ENCODE results near the gene RPS10.

DNA sequence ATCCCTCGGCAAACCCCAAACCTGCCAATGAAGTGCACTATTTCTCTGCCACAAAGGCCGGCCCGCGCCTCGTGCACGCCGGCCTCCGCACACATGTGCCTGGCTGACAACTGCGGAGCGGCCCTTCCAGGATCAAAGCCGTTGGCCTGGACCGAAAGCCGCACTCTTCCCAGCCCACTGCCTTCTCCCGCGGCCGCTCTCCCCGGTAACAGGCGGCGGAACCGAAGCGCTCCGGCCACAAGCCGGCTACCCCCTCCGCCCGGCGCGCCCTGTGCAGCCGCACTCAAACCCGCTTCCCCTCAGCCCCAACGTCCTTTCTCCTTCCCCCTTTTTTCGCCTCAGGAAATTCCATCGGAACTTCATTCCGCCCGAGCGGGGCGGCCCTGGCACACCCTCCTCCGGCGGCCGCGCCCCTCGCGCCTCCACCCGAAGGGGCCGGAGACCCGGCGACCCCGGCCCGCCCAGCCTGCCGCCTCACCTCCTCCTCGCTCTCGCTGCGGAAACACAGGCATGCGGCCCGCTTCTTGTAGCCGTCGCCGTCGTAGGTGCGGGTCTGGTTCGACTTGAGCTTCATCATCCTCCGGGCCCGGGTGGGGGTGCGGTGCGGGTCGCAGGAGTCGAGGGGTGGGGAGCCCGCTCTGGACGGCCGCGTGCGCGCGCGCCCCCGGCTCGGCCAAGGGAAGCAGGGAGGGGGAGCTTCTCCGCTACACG lies 33.9 kb downstream of the RPS10 start:
- TF ChIP-seq, protein P1, sequence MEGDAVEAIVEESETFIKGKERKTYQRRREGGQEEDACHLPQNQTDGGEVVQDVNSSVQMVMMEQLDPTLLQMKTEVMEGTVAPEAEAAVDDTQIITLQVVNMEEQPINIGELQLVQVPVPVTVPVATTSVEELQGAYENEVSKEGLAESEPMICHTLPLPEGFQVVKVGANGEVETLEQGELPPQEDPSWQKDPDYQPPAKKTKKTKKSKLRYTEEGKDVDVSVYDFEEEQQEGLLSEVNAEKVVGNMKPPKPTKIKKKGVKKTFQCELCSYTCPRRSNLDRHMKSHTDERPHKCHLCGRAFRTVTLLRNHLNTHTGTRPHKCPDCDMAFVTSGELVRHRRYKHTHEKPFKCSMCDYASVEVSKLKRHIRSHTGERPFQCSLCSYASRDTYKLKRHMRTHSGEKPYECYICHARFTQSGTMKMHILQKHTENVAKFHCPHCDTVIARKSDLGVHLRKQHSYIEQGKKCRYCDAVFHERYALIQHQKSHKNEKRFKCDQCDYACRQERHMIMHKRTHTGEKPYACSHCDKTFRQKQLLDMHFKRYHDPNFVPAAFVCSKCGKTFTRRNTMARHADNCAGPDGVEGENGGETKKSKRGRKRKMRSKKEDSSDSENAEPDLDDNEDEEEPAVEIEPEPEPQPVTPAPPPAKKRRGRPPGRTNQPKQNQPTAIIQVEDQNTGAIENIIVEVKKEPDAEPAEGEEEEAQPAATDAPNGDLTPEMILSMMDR (IDR thresholded peaks at IDR 0.05): no peak
- TF ChIP-seq POLR2A (IDR thresholded peaks at IDR 0.05): no peak
